ENCODE measurements around the gene MAST1. TPM values are rescaled to one million over a fixed set of nuclear protein-coding genes. Genes with fewer than 3 reads are reported as not detected.
A peak's percentile ranks its signal among the peaks of the same experiment; 100 is the strongest.

Gene MAST1
- total RNA-seq, 4 donors from 2014 or later: 0.50 to 0.91 (median 0.76) TPM

DNA sequence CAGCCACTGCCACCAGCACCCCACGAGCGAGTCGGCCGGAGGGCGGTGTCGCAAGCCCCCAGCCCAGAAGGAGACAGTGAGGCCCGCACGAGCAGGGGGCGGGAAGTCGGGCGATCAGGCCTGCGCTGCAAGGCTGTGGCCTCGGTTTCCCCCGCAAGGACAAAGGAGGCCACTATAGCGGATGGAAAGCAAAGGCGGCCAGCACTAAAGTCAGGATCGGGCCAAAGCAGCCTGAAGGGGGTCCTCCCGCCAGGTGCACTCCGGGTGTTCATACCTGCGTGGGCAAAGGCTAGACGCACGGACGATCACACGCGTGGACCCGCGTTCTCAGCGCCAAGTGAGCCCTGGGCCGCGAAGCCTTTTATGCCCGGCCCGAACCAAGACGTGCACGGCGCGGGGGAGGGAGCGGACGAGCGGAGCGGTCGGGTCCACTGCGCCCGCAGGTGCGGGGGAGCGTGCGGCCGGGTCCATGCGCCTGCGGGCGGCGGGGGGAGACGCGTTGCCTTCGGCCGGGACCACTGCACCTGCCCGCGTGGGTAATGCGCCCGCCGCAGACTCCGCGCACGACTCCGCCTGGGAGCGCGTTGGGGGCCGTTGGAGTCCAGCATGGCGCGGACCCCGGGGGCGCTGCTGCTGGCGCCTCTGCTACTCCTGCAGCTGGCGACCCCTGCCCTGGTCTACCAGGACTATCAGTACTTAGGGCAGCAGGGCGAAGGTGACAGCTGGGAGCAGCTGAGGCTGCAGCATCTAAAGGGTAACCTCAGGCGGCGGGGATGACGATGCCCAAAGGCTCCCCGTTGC lies 36.6 kb upstream of the MAST1 start, which contains the start of the genes PRDX2 and THSD8:
TSS of gene PRDX2 (minus strand) at position 335 of the 801 bp plus-strand sequence. CDS start 539 bp downstream, outside the sequence.
TSS of gene THSD8 (plus strand) at position 604 of the 801 bp plus-strand sequence. CDS start at position 607, 3 bp downstream.
- H3K4me3 ChIP-seq: peak within 1 kb of the TSS; percentile 79 to 93 (median 86)
- DNase-seq (ENCODE audit: extremely low spot score): no peak
- intact Hi-C loops (cut with DNase I): no loop called here
- TF ChIP-seq POLR2A (IDR thresholded peaks at IDR 0.05; ENCODE audit: low read depth): peak; percentile 53
- peak; percentile 95 to 97 for TF ChIP-seq POLR2AphosphoS5 (IDR thresholded peaks at IDR 0.05)
- TF ChIP-seq, protein P1, sequence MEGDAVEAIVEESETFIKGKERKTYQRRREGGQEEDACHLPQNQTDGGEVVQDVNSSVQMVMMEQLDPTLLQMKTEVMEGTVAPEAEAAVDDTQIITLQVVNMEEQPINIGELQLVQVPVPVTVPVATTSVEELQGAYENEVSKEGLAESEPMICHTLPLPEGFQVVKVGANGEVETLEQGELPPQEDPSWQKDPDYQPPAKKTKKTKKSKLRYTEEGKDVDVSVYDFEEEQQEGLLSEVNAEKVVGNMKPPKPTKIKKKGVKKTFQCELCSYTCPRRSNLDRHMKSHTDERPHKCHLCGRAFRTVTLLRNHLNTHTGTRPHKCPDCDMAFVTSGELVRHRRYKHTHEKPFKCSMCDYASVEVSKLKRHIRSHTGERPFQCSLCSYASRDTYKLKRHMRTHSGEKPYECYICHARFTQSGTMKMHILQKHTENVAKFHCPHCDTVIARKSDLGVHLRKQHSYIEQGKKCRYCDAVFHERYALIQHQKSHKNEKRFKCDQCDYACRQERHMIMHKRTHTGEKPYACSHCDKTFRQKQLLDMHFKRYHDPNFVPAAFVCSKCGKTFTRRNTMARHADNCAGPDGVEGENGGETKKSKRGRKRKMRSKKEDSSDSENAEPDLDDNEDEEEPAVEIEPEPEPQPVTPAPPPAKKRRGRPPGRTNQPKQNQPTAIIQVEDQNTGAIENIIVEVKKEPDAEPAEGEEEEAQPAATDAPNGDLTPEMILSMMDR (IDR thresholded peaks at IDR 0.05): no peak
- H3K27me3 ChIP-seq: no peaks in the 10 kb centered on the region
- peaks cover 28 to 42% (median 37%) of the 10 kb centered on the region in 4 donors for H3K4me1 ChIP-seq
- 0% methylated on average over 12 of the region's 78 CpGs for WGBS
- peak within 1 kb of the TSS; percentile 83 to 89 (median 86) for H3K27ac ChIP-seq (replicated peaks in 1 of 4)
- peaks cover 6 to 34% (median 25%) of the 10 kb centered on the region in 4 donors for H3K36me3 ChIP-seq
- H3K9me3 ChIP-seq: no peaks in the 10 kb centered on the region

- 42% methylated on average over 22 of the region's 22 CpGs for WGBS
- intact Hi-C loops (cut with DNase I): no loop called here
Measured at GRCh38 chr19:12802267-12803106, 35.8 kb upstream of the MAST1 start.

GRCh38 chr19:12804051-12804450 lies 34.3 kb upstream of the MAST1 start:
- Histone ChIP-seq H3K4me3 (no peak overlapping the region), H3K4me1 (peaks cover 36 to 48% (median 44%) of the 10 kb centered on the region in 4 donors), H3K27ac (replicated peaks in 1 of 4) (no peak overlapping the region), H3K36me3 (peaks cover 5 to 14% (median 14%) of the 10 kb centered on the region in 4 donors), H3K27me3 (no peaks in the 10 kb centered on the region), H3K9me3 (no peaks in the 10 kb centered on the region)
- no peak for DNase-seq (ENCODE audit: extremely low spot score)
- WGBS: 95% methylated on average over 26 of the region's 26 CpGs
- TF ChIP-seq POLR2AphosphoS5 (IDR thresholded peaks at IDR 0.05) (no peak), EP300 (IDR thresholded peaks at IDR 0.05) (no peak), POLR2A (IDR thresholded peaks at IDR 0.05; ENCODE audit: low read depth) (no peak)
- TF ChIP-seq, protein P1 (IDR thresholded peaks at IDR 0.05): no peak
- intact Hi-C loops (cut with DNase I): no loop called here

More at GRCh38 chr19:12802267-12803106, 35.8 kb upstream of the MAST1 start:
- Histone ChIP-seq H3K27me3 (no peaks in the 10 kb centered on the region), H3K36me3 (peaks cover 6 to 28% (median 23%) of the 10 kb centered on the region in 4 donors), H3K4me3 (peak overlapping the region; percentile 79 to 93 (median 86)), H3K27ac (replicated peaks in 1 of 4) (peak overlapping the region; percentile 83 to 89 (median 86)), H3K4me1 (peaks cover 36 to 48% (median 43%) of the 10 kb centered on the region in 4 donors), H3K9me3 (no peaks in the 10 kb centered on the region)
- no peak for DNase-seq (ENCODE audit: extremely low spot score)
- TF ChIP-seq EP300 (IDR thresholded peaks at IDR 0.05) (no peak), POLR2A (IDR thresholded peaks at IDR 0.05; ENCODE audit: low read depth) (no peak), POLR2AphosphoS5 (IDR thresholded peaks at IDR 0.05) (no peak)
- TF ChIP-seq, protein P1 (IDR thresholded peaks at IDR 0.05): no peak

DNA sequence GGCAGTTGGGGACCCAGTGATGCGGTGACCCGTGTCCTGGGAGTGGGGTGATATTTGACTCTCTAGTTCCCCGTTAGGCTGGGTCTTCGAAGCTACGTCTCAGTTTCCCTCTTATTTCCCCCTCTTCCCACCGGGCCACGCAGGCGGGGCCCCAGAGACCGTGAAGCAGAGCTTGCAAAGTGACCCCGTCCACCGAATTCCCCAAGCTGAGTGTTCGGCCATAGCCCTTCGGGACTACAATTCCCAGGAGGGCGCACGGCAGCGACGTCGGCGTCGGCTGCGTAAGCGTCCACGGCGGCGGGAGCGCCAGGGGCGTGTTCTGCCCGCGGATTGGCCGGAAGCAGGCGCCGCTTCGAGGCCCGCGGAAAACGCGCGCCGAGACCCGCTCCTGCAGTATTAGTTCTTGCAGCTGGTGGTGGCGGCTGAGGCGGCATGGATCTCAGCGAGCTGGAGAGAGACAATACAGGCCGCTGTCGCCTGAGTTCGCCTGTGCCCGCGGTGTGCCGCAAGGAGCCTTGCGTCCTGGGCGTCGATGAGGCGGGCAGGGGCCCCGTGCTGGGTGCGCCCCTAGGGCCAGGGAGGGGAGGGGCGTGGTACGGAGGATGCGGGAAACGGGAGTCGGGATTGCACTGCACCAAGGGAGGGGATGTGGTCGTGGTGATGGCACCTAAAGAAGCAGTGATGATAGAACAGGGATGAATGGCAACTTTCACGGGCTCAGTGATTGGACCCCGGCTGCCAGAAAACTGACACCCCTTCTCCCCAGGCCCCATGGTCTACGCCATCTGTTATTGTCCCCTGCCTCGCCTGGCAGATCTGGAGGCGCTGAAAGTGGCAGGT lies 31.9 kb upstream of the MAST1 start, which contains the start of gene RNASEH2A:
TSS of gene RNASEH2A (plus strand) at position 343 of the 840 bp plus-strand sequence. CDS start at position 433, 90 bp downstream.
- Histone ChIP-seq H3K4me3 (peak within 1 kb of the TSS; percentile 59 to 80 (median 64)), H3K9me3 (no peaks in the 10 kb centered on the region), H3K36me3 (peaks cover 0 to 16% (median 2%) of the 10 kb centered on the region in 4 donors), H3K27me3 (no peaks in the 10 kb centered on the region), H3K27ac (replicated peaks in 1 of 4) (peak within 1 kb of the TSS; percentile 58 to 81 (median 76)), H3K4me1 (peaks cover 22 to 33% (median 30%) of the 10 kb centered on the region in 4 donors)
- no peak for TF ChIP-seq EP300 (IDR thresholded peaks at IDR 0.05)
- TF ChIP-seq, protein P1 (IDR thresholded peaks at IDR 0.05): peak in 2 of 3 experiments; percentile 11
- peak; percentile 53 to 84 for TF ChIP-seq POLR2AphosphoS5 (IDR thresholded peaks at IDR 0.05)
- TF ChIP-seq POLR2A (IDR thresholded peaks at IDR 0.05; ENCODE audit: low read depth): no peak
- intact Hi-C loops (cut with DNase I): no loop called here
- no peak for DNase-seq (ENCODE audit: extremely low spot score)
- 11% methylated on average over 21 of the region's 66 CpGs for WGBS
